Lung (tissue), 12 donors: ENCODE data around the gene PROC. TPM values are rescaled to one million over a fixed set of nuclear protein-coding genes. Genes with fewer than 3 reads are reported as not detected.
A peak's percentile ranks its signal among the peaks of the same experiment; 100 is the strongest.

ENCODE experiments used
- ATAC-seq: fragments of 200-7000 bp; cut with Tn5 transposase; one replicate; pipeline ENCODE4 v1.9.1; 2020; ENCODE audit warnings: moderate number of reproducible peaks; ENCODE audit not compliant: insufficient read depth, low FRiP score
- DNase-seq, 3 donors: peaks; one replicate each; pipeline ENCODE4 v3.0.0-alpha.2; 2013 to 2017
- H3K27ac ChIP-seq, 2 donors: one replicate each; pipeline ENCODE4 v1.5.1; 2013; ENCODE audit warnings: mild to moderate bottlenecking in 2 of 2, moderate library complexity in 2 of 2, control low read depth in 1 of 2, inconsistent platforms in 1 of 2, low read depth in 1 of 2, low read length in 1 of 2
- H3K27me3 ChIP-seq, 3 donors: one replicate each; pipeline ENCODE4 v1.5.1; 2013; ENCODE audit warnings: low read length in 2 of 3; ENCODE audit not compliant: control insufficient read depth in 3 of 3, insufficient read depth in 3 of 3
- H3K36me3 ChIP-seq, 4 donors: one replicate each; pipeline ENCODE4 v1.5.1; 2013; ENCODE audit warnings: low read length in 4 of 4, mild to moderate bottlenecking in 1 of 4, moderate library complexity in 1 of 4; ENCODE audit not compliant: control insufficient read depth in 4 of 4, insufficient read depth in 4 of 4
- H3K4me1 ChIP-seq, 5 donors: one replicate each; pipeline ENCODE4 v1.5.1; 2013; ENCODE audit warnings: low read length in 5 of 5, mild to moderate bottlenecking in 2 of 5, moderate library complexity in 1 of 5; ENCODE audit not compliant: control insufficient read depth in 5 of 5, insufficient read depth in 5 of 5
- H3K4me3 ChIP-seq: one replicate; pipeline ENCODE4 v1.5.1; 2013; ENCODE audit warnings: mild to moderate bottlenecking, control low read depth, moderate library complexity
- H3K9ac ChIP-seq, 2 donors: one replicate each; pipeline ENCODE4 v1.5.1; 2013; ENCODE audit warnings: low read length in 2 of 2, control low read depth in 1 of 2; ENCODE audit not compliant: insufficient read depth in 1 of 2
- H3K9me3 ChIP-seq, 4 donors: one replicate each; pipeline ENCODE4 v1.5.1; 2013; ENCODE audit warnings: low read length in 3 of 4, mild to moderate bottlenecking in 1 of 4, moderate library complexity in 1 of 4; ENCODE audit not compliant: control insufficient read depth in 4 of 4, insufficient read depth in 3 of 4
- CTCF ChIP-seq: IDR thresholded peaks from 2 replicates; pipeline ENCODE4 v1.5.1; 2012; ENCODE audit warnings: mild to moderate bottlenecking; ENCODE audit errors: control extremely low read depth, extremely low read depth
- WGBS, 2 donors: extraction: QIAGEN DNeasy Blood & Tissue Kit; methylation state at CpG; one replicate each; pipeline ENCODE4 v1.1.7; 2013; 5-methylcytosine and 5-hydroxymethylcytosine counted together
- polyA plus RNA-seq, 2 donors: library from polyadenylated mRNA; stranded (reverse); fragments of 200-250 nt; gene quantifications; one replicate each; pipeline ENCODE4 v1.2.1, GENCODE V29; 2013
- total RNA-seq, 2 donors: library from RNA; depleted of rRNA in 1 of 2; stranded (reverse); fragments of >200 nt in 1 of 2; gene quantifications; one replicate each; pipeline ENCODE4 v1.2.1, GENCODE V29; 2014 to 2021
- donor health status: control.
- donor health status: control.
- donor health status: Bipolar disorder and iron deficiency.
- donor health status: healthy.
- donor health status: DM: yes; HTN: yes; CAD: no.

The PROC gene
- total and polyA plus RNA-seq, 4 donors = 0.10 to 0.37 (median 0.22) TPM; not detected in 1

- Histone ChIP-seq H3K4me3 (no peak overlapping the region), H3K27me3 (peaks cover 0 to 21% (median 0%) of the 10 kb centered on the region in 3 donors), H3K9me3 (peaks cover 0 to 2% (median 0%) of the 10 kb centered on the region in 4 donors), H3K4me1 (peaks cover 0 to 8% (median 2%) of the 10 kb centered on the region in 5 donors), H3K36me3 (no peaks in the 10 kb centered on the region), H3K9ac (no peak overlapping the region), H3K27ac (no peak overlapping the region)
- ATAC-seq (no peak), DNase-seq (peak in 2 of 3 donors; percentile 18 to 26)
- WGBS, 2 donors = 3% methylated on average over 27 to 29 of the region's 29 CpGs
- no peak for TF ChIP-seq CTCF
These were observed 5.2 kb downstream of the PROC start for GRCh38 chr2:127423478-127423843.

GRCh38 chr2:127423880-127424279, 5.7 kb downstream of the PROC start:
- WGBS, 2 donors = 50 to 61% methylated on average over 1 of the region's 1 CpG

GRCh38 chr2:127424598-127425520, 6.6 kb downstream of the PROC start:
- Histone ChIP-seq H3K4me3 (no peak overlapping the region), H3K9me3 (peaks cover 0 to 2% (median 0%) of the 10 kb centered on the region in 4 donors), H3K27ac (no peak overlapping the region), H3K4me1 (peaks cover 0 to 8% (median 0%) of the 10 kb centered on the region in 5 donors), H3K9ac (no peak overlapping the region), H3K27me3 (peaks cover 0 to 21% (median 0%) of the 10 kb centered on the region in 3 donors), H3K36me3 (no peaks in the 10 kb centered on the region)
- no peak for DNase-seq
- no peak for TF ChIP-seq CTCF
- 84 to 87% methylated on average over 13 of the region's 13 CpGs for WGBS, 2 donors
- no peak for ATAC-seq

More at GRCh38 chr2:127423880-127424279, 5.7 kb downstream of the PROC start:
- H3K27ac ChIP-seq = no peak overlapping the region
- peaks cover 0 to 8% (median 0%) of the 10 kb centered on the region in 5 donors for H3K4me1 ChIP-seq
- H3K36me3 ChIP-seq = no peaks in the 10 kb centered on the region
- peaks cover 0 to 21% (median 0%) of the 10 kb centered on the region in 3 donors for H3K27me3 ChIP-seq
- no peak overlapping the region for H3K9ac ChIP-seq
- H3K4me3 ChIP-seq = no peak overlapping the region
- DNase-seq (no peak), ATAC-seq (no peak)
- peaks cover 0 to 2% (median 0%) of the 10 kb centered on the region in 4 donors for H3K9me3 ChIP-seq
- no peak for TF ChIP-seq CTCF
